HCT116 (cell line): ENCODE data around the gene USO1. TPM values are rescaled to one million over a fixed set of nuclear protein-coding genes. Genes with fewer than 3 reads are reported as not detected.

Source experiments
- ATAC-seq: fragments of 200-7000 bp; cut with Tn5 transposase; 2 replicates; pipeline ENCODE4 v1.9.1; 2020; ENCODE audit warnings: mild to moderate bottlenecking, moderate library complexity
- BruUV-seq: library from RNA; stranded (reverse); fragments of 400-500 nt; replicated peaks from 2 replicates; lab custom pipeline; 2021; lab: Mats Ljungman, UMichigan
- CTCF ChIA-PET: fragments of 300-600 bp; sonication (Branson Sonifier 250); formaldehyde crosslinking; loops from one replicate; lab custom pipeline; 2021; ENCODE audit warnings: antibody characterized with exemption; lab: Charles Lee
- POLR2A ChIA-PET: fragments of 300-600, 350-600 bp; sonication (Branson Sonifier 250); formaldehyde crosslinking; loops from one replicate; lab custom pipeline; 2021; ENCODE audit warnings: antibody characterized with exemption; lab: Charles Lee
- RAD21 ChIA-PET, 2 experiments: fragments of 300-600 bp; sonication (Branson Sonifier 250); formaldehyde crosslinking; loops; one replicate each; lab custom pipeline; 2023; ENCODE audit warnings: low total read pairs in 2 of 2; ENCODE audit not compliant: uncharacterized antibody in 2 of 2, unreplicated experiment in 2 of 2, low non-redundant PET in 1 of 2; lab: Charles Lee
- DNase-seq: peaks from one replicate; pipeline ENCODE4 v3.0.0-alpha.2; 2010; ENCODE audit warnings: low read depth, low spot score
- H2AFZ ChIP-seq: fragments of 200-600 bp; shearing (Covaris generic), sonication (generic); 2 replicates; pipeline ENCODE4 v1.6.1; 2017; ENCODE audit warnings: low read depth, mixed run types, mixed read lengths, antibody characterized with exemption, low read length; ENCODE audit not compliant: poor library complexity, severe bottlenecking
- H3K27ac ChIP-seq: 2 replicates; pipeline ENCODE4 v1.5.1; 2012; ENCODE audit warnings: low read depth, low read length
- H3K27me3 ChIP-seq: fragments of 200-600 bp; sonication (generic); 2 replicates; pipeline ENCODE4 v1.6.1; 2016; ENCODE audit warnings: mixed run types, low read length, mixed read lengths; ENCODE audit not compliant: insufficient read depth
- H3K36me3 ChIP-seq, 2 experiments: fragments of 200-500 bp in 1 of 2; fragments of 200-600 bp in 1 of 2; sonication (Bioruptor generic) in 1 of 2; sonication (generic) in 1 of 2; 2 replicates each; pipeline versions ENCODE4 v1.5.1 to v1.6.1; 2014 to 2016; ENCODE audit warnings: low read length in 2 of 2, inconsistent platforms in 1 of 2, mixed read lengths in 1 of 2, mixed run types in 1 of 2; ENCODE audit not compliant: insufficient read depth in 2 of 2, control insufficient read depth in 1 of 2
- H3K4me1 ChIP-seq, 2 experiments: fragments of 200-600 bp in 1 of 2; sonication (generic) in 1 of 2; 2 replicates each; pipeline versions ENCODE4 v1.5.1 to v1.6.1; 2012 to 2017; ENCODE audit warnings: low read length in 2 of 2, inconsistent platforms in 1 of 2, mild to moderate bottlenecking in 1 of 2, mixed read lengths in 1 of 2, mixed run types in 1 of 2, moderate library complexity in 1 of 2; ENCODE audit not compliant: insufficient read depth in 2 of 2, control insufficient read depth in 1 of 2
- H3K4me2 ChIP-seq: fragments of 200-600 bp; sonication (generic); 2 replicates; pipeline ENCODE4 v1.6.1; 2017; ENCODE audit warnings: mixed run types, low read length, mixed read lengths
- H3K4me3 ChIP-seq, 2 experiments: fragments of 200-600 bp in 1 of 2; sonication (generic) in 1 of 2; replicated peaks in 1 of 2; 2 replicates each; pipeline ENCODE4 v1.5.1; 2011 to 2016; ENCODE audit warnings: low read length in 2 of 2, control low read depth in 1 of 2, low read depth in 1 of 2, mild to moderate bottlenecking in 1 of 2, mixed read lengths in 1 of 2, mixed run types in 1 of 2
- H3K79me2 ChIP-seq: fragments of 200-600 bp; sonication (generic); 2 replicates; pipeline ENCODE4 v1.6.1; 2017; ENCODE audit warnings: mild to moderate bottlenecking, mixed run types, low read length, moderate library complexity, mixed read lengths; ENCODE audit not compliant: insufficient read depth
- H3K9ac ChIP-seq: fragments of 200-600 bp; sonication (generic); 2 replicates; pipeline ENCODE4 v1.6.1; 2016; ENCODE audit warnings: low read length, mixed read lengths
- H3K9me2 ChIP-seq: fragments of 200-600 bp; sonication (generic), shearing (Covaris generic); 2 replicates; pipeline ENCODE4 v1.6.1; 2017; ENCODE audit warnings: mixed run types, mild to moderate bottlenecking, moderate library complexity; ENCODE audit not compliant: insufficient read depth
- H3K9me3 ChIP-seq, 2 experiments: fragments of 200-500 bp in 1 of 2; fragments of 200-600 bp in 1 of 2; sonication (Bioruptor generic) in 1 of 2; sonication (generic) in 1 of 2; 2 replicates each; pipeline ENCODE4 v1.6.1; 2014 to 2017; ENCODE audit warnings: low read length in 2 of 2, mixed read lengths in 2 of 2, inconsistent platforms in 1 of 2, low read depth in 1 of 2, mild to moderate bottlenecking in 1 of 2, mixed run types in 1 of 2, moderate library complexity in 1 of 2; ENCODE audit not compliant: control insufficient read depth in 1 of 2, insufficient read depth in 1 of 2
- H4K20me1 ChIP-seq: fragments of 200-600 bp; sonication (generic), shearing (Covaris generic); 2 replicates; pipeline ENCODE4 v1.6.1; 2017; ENCODE audit warnings: mixed run types, mild to moderate bottlenecking, moderate library complexity; ENCODE audit not compliant: insufficient read depth
- CBX3 ChIP-seq: IDR thresholded peaks from 2 replicates; pipeline ENCODE4 v1.6.1; 2012; ENCODE audit warnings: low read depth
- CTCF ChIP-seq, 3 experiments: fragments of 200-600 bp in 1 of 3; sonication (generic) in 1 of 3; IDR thresholded peaks in 2 of 3; conservative IDR thresholded peaks in 1 of 3; 2 replicates each; pipeline ENCODE4 v1.5.1; 2012 to 2017; ENCODE audit warnings: low read depth in 2 of 3, low read length in 2 of 3, antibody characterized with exemption in 1 of 3, borderline replicate concordance in 1 of 3, control low read depth in 1 of 3, mild to moderate bottlenecking in 1 of 3, mixed read lengths in 1 of 3, mixed run types in 1 of 3, moderate library complexity in 1 of 3; ENCODE audit not compliant: insufficient read depth in 1 of 3
- EGR1 ChIP-seq: IDR thresholded peaks from 2 replicates; pipeline ENCODE4 v1.6.1; 2012; ENCODE audit warnings: low read depth
- ELF1 ChIP-seq: IDR thresholded peaks from 2 replicates; pipeline ENCODE4 v1.6.1; 2012; ENCODE audit warnings: low read depth, borderline replicate concordance
- EZH2 ChIP-seq: fragments of 200-600 bp; sonication (generic); IDR thresholded peaks from 2 replicates; pipeline ENCODE4 v1.6.1; 2017; ENCODE audit warnings: antibody characterized with exemption, mixed run types
- MAX ChIP-seq: IDR thresholded peaks from 2 replicates; pipeline ENCODE4 v1.6.1; 2012
- POLR2AphosphoS5 ChIP-seq: IDR thresholded peaks from 2 replicates; pipeline ENCODE4 v1.6.1; 2011; ENCODE audit warnings: mild to moderate bottlenecking, low read depth, low read length, moderate library complexity
- SIN3A ChIP-seq: IDR thresholded peaks from 2 replicates; pipeline ENCODE4 v1.6.1; 2012; ENCODE audit warnings: low read depth
- SP1 ChIP-seq: IDR thresholded peaks from 2 replicates; pipeline ENCODE4 v1.6.1; 2012; ENCODE audit warnings: low read depth
- YY1 ChIP-seq: IDR thresholded peaks from 2 replicates; pipeline ENCODE4 v1.6.1; 2011; ENCODE audit warnings: low read length, low read depth, moderate library complexity, mild to moderate bottlenecking; ENCODE audit not compliant: insufficient replicate concordance; ENCODE audit errors: extremely low read depth
- intact Hi-C: fragments of 100-400 bp; cut with micrococcal nuclease; formaldehyde crosslinking; loops from 2 replicates; pipeline ENCODE4 v1.10.0; 2022
- total RNA-seq: library from RNA; stranded (reverse); gene quantifications from one replicate; pipeline ENCODE4 v1.2.1, GENCODE V29; 2021; ENCODE audit not compliant: unreplicated experiment

USO1 gene
- total RNA-seq, 1 experiment from 2014 or later: 72.7 TPM

- H4K20me1 ChIP-seq: no peaks in the 10 kb centered on the region
- TF ChIP-seq YY1: no peak
- TF ChIP-seq CTCF (IDR thresholded peaks at IDR 0.05 in 2 of 3, conservative IDR thresholded peaks at IDR 0.05 in 1 of 3; ENCODE audit: borderline replicate concordance in 1 of 3, insufficient read depth in 1 of 3, low read depth in 2 of 3, low read length in 2 of 3): no peak
- TF ChIP-seq ELF1: no peak
- no peak for TF ChIP-seq EZH2
- TF ChIP-seq MAX: no peak
- TF ChIP-seq POLR2AphosphoS5: no peak
- no peak for TF ChIP-seq SIN3A
- TF ChIP-seq CBX3: no peak
- no peak for TF ChIP-seq SP1
- no peak for TF ChIP-seq EGR1
- TF ChIP-seq, all 23 proteins: peak for 0
- H3K4me1 ChIP-seq: no peaks in the 10 kb centered on the region
- no peak overlapping the region for H3K9ac ChIP-seq
- ATAC-seq (no peak), DNase-seq (no peak)
- RAD21 ChIA-PET: no interaction called here
- intact Hi-C loops: no loop called here
- no peak overlapping the region for H3K4me2 ChIP-seq
- CTCF ChIA-PET: no interaction called here
- H3K36me3 ChIP-seq: no peaks in the 10 kb centered on the region
- H3K79me2 ChIP-seq: no peaks in the 10 kb centered on the region
- H3K27me3 ChIP-seq: no peaks in the 10 kb centered on the region
- H3K9me2 ChIP-seq: no peaks in the 10 kb centered on the region
- no peak overlapping the region for H3K27ac ChIP-seq
- POLR2A ChIA-PET: no interaction called here
- no peaks in the 10 kb centered on the region for H3K9me3 ChIP-seq
- H2AFZ ChIP-seq: no peak overlapping the region
- no TSS peak for BruUV-seq
- no peak overlapping the region for H3K4me3 ChIP-seq
These were observed 26.0 kb upstream of the USO1 start for GRCh38 chr4:75698162-75698962.
